ENCODE measurements around the gene MRC1.
A peak's percentile ranks its signal among the peaks of the same experiment; 100 is the strongest.

MRC1 gene

GRCh38 chr10:17808971-17809841 lies at the start of gene MRC1:
MRC1 (plus strand) TSS chr10:17809348; CDS start chr10:17809466, 118 bp downstream.
- Histone ChIP-seq H3K9ac (ENCODE audit: low read depth in 1 of 2, low read length in 2 of 2) (peak within 1 kb of the TSS in 1 of 2 donors; percentile 20), H3K27ac (ENCODE audit: low read depth in 2 of 2, low read length in 2 of 2) (peak within 1 kb of the TSS; percentile 10 to 66), H3K4me1 (ENCODE audit: control insufficient read depth in 2 of 2, insufficient read depth in 2 of 2, low read length in 2 of 2) (no peaks in the 10 kb centered on the region), H3K4me3 (ENCODE audit: low read length in 2 of 2) (peak within 1 kb of the TSS; percentile 42 to 52), H3K9me3 (ENCODE audit: control insufficient read depth in 2 of 2, low read length in 2 of 2) (no peaks in the 10 kb centered on the region), H3K36me3 (ENCODE audit: control insufficient read depth in 2 of 2, insufficient read depth in 2 of 2, low read length in 2 of 2) (no peaks in the 10 kb centered on the region), H3K27me3 (ENCODE audit: control insufficient read depth in 2 of 2, insufficient read depth in 2 of 2, low read length in 2 of 2) (no peaks in the 10 kb centered on the region)

GRCh38 chr10:17764142-17764541 lies 45.0 kb upstream of the MRC1 start:
- peaks cover 7 to 17% of the 10 kb centered on the region in 2 donors for H3K4me1 ChIP-seq (ENCODE audit: control insufficient read depth in 2 of 2, insufficient read depth in 2 of 2, low read length in 2 of 2)
- H3K9me3 ChIP-seq (ENCODE audit: control insufficient read depth in 2 of 2, low read length in 2 of 2) = no peaks in the 10 kb centered on the region
- H3K4me3 ChIP-seq (ENCODE audit: low read length in 2 of 2) = no peak overlapping the region
- no peaks in the 10 kb centered on the region for H3K27me3 ChIP-seq (ENCODE audit: control insufficient read depth in 2 of 2, insufficient read depth in 2 of 2, low read length in 2 of 2)
- H3K9ac ChIP-seq (ENCODE audit: low read depth in 1 of 2, low read length in 2 of 2) = no peak overlapping the region
- H3K27ac ChIP-seq (ENCODE audit: low read depth in 2 of 2, low read length in 2 of 2) = no peak overlapping the region
- H3K36me3 ChIP-seq (ENCODE audit: control insufficient read depth in 2 of 2, insufficient read depth in 2 of 2, low read length in 2 of 2) = peaks cover 4 to 5% of the 10 kb centered on the region in 2 donors

- H3K9me3 ChIP-seq (ENCODE audit: control insufficient read depth in 2 of 2, low read length in 2 of 2) = no peaks in the 10 kb centered on the region
- H3K4me1 ChIP-seq (ENCODE audit: control insufficient read depth in 2 of 2, insufficient read depth in 2 of 2, low read length in 2 of 2) = peaks cover 5 to 11% of the 10 kb centered on the region in 2 donors
- H3K27ac ChIP-seq (ENCODE audit: low read depth in 2 of 2, low read length in 2 of 2) = no peak overlapping the region
- no peak overlapping the region for H3K9ac ChIP-seq (ENCODE audit: low read depth in 1 of 2, low read length in 2 of 2)
- H3K4me3 ChIP-seq (ENCODE audit: low read length in 2 of 2) = no peak overlapping the region
- H3K36me3 ChIP-seq (ENCODE audit: control insufficient read depth in 2 of 2, insufficient read depth in 2 of 2, low read length in 2 of 2) = peaks cover 4 to 5% of the 10 kb centered on the region in 2 donors
- no peaks in the 10 kb centered on the region for H3K27me3 ChIP-seq (ENCODE audit: control insufficient read depth in 2 of 2, insufficient read depth in 2 of 2, low read length in 2 of 2)
These were observed 43.5 kb upstream of the MRC1 start for GRCh38 chr10:17765602-17766001.

- Histone ChIP-seq H3K4me1 (ENCODE audit: control insufficient read depth in 2 of 2, insufficient read depth in 2 of 2, low read length in 2 of 2) (peaks cover 0 to 5% of the 10 kb centered on the region in 2 donors), H3K36me3 (ENCODE audit: control insufficient read depth in 2 of 2, insufficient read depth in 2 of 2, low read length in 2 of 2) (peaks cover 5 to 7% of the 10 kb centered on the region in 2 donors), H3K27ac (ENCODE audit: low read depth in 2 of 2, low read length in 2 of 2) (no peak overlapping the region), H3K9ac (ENCODE audit: low read depth in 1 of 2, low read length in 2 of 2) (no peak overlapping the region), H3K4me3 (ENCODE audit: low read length in 2 of 2) (no peak overlapping the region), H3K9me3 (ENCODE audit: control insufficient read depth in 2 of 2, low read length in 2 of 2) (no peaks in the 10 kb centered on the region), H3K27me3 (ENCODE audit: control insufficient read depth in 2 of 2, insufficient read depth in 2 of 2, low read length in 2 of 2) (no peaks in the 10 kb centered on the region)
These were observed 42.4 kb upstream of the MRC1 start for GRCh38 chr10:17766731-17767130.

- H3K9ac ChIP-seq (ENCODE audit: low read depth in 1 of 2, low read length in 2 of 2) = no peak overlapping the region
- H3K4me1 ChIP-seq (ENCODE audit: control insufficient read depth in 2 of 2, insufficient read depth in 2 of 2, low read length in 2 of 2) = no peaks in the 10 kb centered on the region
- no peaks in the 10 kb centered on the region for H3K9me3 ChIP-seq (ENCODE audit: control insufficient read depth in 2 of 2, low read length in 2 of 2)
- H3K36me3 ChIP-seq (ENCODE audit: control insufficient read depth in 2 of 2, insufficient read depth in 2 of 2, low read length in 2 of 2) = peaks cover 6 to 7% of the 10 kb centered on the region in 2 donors
- no peak overlapping the region for H3K4me3 ChIP-seq (ENCODE audit: low read length in 2 of 2)
- no peak overlapping the region for H3K27ac ChIP-seq (ENCODE audit: low read depth in 2 of 2, low read length in 2 of 2)
- H3K27me3 ChIP-seq (ENCODE audit: control insufficient read depth in 2 of 2, insufficient read depth in 2 of 2, low read length in 2 of 2) = no peaks in the 10 kb centered on the region
These were observed 40.7 kb upstream of the MRC1 start for GRCh38 chr10:17768496-17768895.

- H3K9me3 ChIP-seq (ENCODE audit: control insufficient read depth in 2 of 2, low read length in 2 of 2) = no peaks in the 10 kb centered on the region
- H3K27me3 ChIP-seq (ENCODE audit: control insufficient read depth in 2 of 2, insufficient read depth in 2 of 2, low read length in 2 of 2) = no peaks in the 10 kb centered on the region
- H3K4me1 ChIP-seq (ENCODE audit: control insufficient read depth in 2 of 2, insufficient read depth in 2 of 2, low read length in 2 of 2) = no peaks in the 10 kb centered on the region
These were observed 40.2 kb upstream of the MRC1 start for GRCh38 chr10:17768957-17769356.

GRCh38 chr10:17771017-17771416 lies 38.1 kb upstream of the MRC1 start:
- no peaks in the 10 kb centered on the region for H3K27me3 ChIP-seq (ENCODE audit: control insufficient read depth in 2 of 2, insufficient read depth in 2 of 2, low read length in 2 of 2)
- H3K4me1 ChIP-seq (ENCODE audit: control insufficient read depth in 2 of 2, insufficient read depth in 2 of 2, low read length in 2 of 2) = no peaks in the 10 kb centered on the region
- H3K36me3 ChIP-seq (ENCODE audit: control insufficient read depth in 2 of 2, insufficient read depth in 2 of 2, low read length in 2 of 2) = peaks cover 6 to 7% of the 10 kb centered on the region in 2 donors
- H3K4me3 ChIP-seq (ENCODE audit: low read length in 2 of 2) = no peak overlapping the region
- no peak overlapping the region for H3K9ac ChIP-seq (ENCODE audit: low read depth in 1 of 2, low read length in 2 of 2)
- peak overlapping the region in 1 of 2 donors; percentile 21 for H3K27ac ChIP-seq (ENCODE audit: low read depth in 2 of 2, low read length in 2 of 2)
- no peaks in the 10 kb centered on the region for H3K9me3 ChIP-seq (ENCODE audit: control insufficient read depth in 2 of 2, low read length in 2 of 2)

More at GRCh38 chr10:17768957-17769356, 40.2 kb upstream of the MRC1 start:
- Histone ChIP-seq H3K9ac (ENCODE audit: low read depth in 1 of 2, low read length in 2 of 2) (no peak overlapping the region), H3K27ac (ENCODE audit: low read depth in 2 of 2, low read length in 2 of 2) (no peak overlapping the region), H3K36me3 (ENCODE audit: control insufficient read depth in 2 of 2, insufficient read depth in 2 of 2, low read length in 2 of 2) (peaks cover 6 to 7% of the 10 kb centered on the region in 2 donors), H3K4me3 (ENCODE audit: low read length in 2 of 2) (no peak overlapping the region)

- Histone ChIP-seq H3K36me3 (ENCODE audit: control insufficient read depth in 2 of 2, insufficient read depth in 2 of 2, low read length in 2 of 2) (peaks cover 10 to 14% of the 10 kb centered on the region in 2 donors), H3K27ac (ENCODE audit: low read depth in 2 of 2, low read length in 2 of 2) (no peak overlapping the region), H3K9ac (ENCODE audit: low read depth in 1 of 2, low read length in 2 of 2) (no peak overlapping the region), H3K4me3 (ENCODE audit: low read length in 2 of 2) (no peak overlapping the region), H3K27me3 (ENCODE audit: control insufficient read depth in 2 of 2, insufficient read depth in 2 of 2, low read length in 2 of 2) (no peaks in the 10 kb centered on the region), H3K4me1 (ENCODE audit: control insufficient read depth in 2 of 2, insufficient read depth in 2 of 2, low read length in 2 of 2) (peaks cover 0 to 3% of the 10 kb centered on the region in 2 donors), H3K9me3 (ENCODE audit: control insufficient read depth in 2 of 2, low read length in 2 of 2) (no peaks in the 10 kb centered on the region)
These were observed 29.4 kb upstream of the MRC1 start for GRCh38 chr10:17779784-17780183.

GRCh38 chr10:17780727-17781126 lies 28.4 kb upstream of the MRC1 start:
- Histone ChIP-seq H3K9ac (ENCODE audit: low read depth in 1 of 2, low read length in 2 of 2) (no peak overlapping the region), H3K4me3 (ENCODE audit: low read length in 2 of 2) (no peak overlapping the region), H3K4me1 (ENCODE audit: control insufficient read depth in 2 of 2, insufficient read depth in 2 of 2, low read length in 2 of 2) (peaks cover 0 to 3% of the 10 kb centered on the region in 2 donors), H3K27ac (ENCODE audit: low read depth in 2 of 2, low read length in 2 of 2) (no peak overlapping the region), H3K9me3 (ENCODE audit: control insufficient read depth in 2 of 2, low read length in 2 of 2) (no peaks in the 10 kb centered on the region), H3K27me3 (ENCODE audit: control insufficient read depth in 2 of 2, insufficient read depth in 2 of 2, low read length in 2 of 2) (no peaks in the 10 kb centered on the region), H3K36me3 (ENCODE audit: control insufficient read depth in 2 of 2, insufficient read depth in 2 of 2, low read length in 2 of 2) (peaks cover 8 to 14% of the 10 kb centered on the region in 2 donors)

GRCh38 chr10:17781856-17782255 lies 27.3 kb upstream of the MRC1 start:
- H3K9me3 ChIP-seq (ENCODE audit: control insufficient read depth in 2 of 2, low read length in 2 of 2) = no peaks in the 10 kb centered on the region
- no peaks in the 10 kb centered on the region for H3K27me3 ChIP-seq (ENCODE audit: control insufficient read depth in 2 of 2, insufficient read depth in 2 of 2, low read length in 2 of 2)
- H3K9ac ChIP-seq (ENCODE audit: low read depth in 1 of 2, low read length in 2 of 2) = no peak overlapping the region
- H3K36me3 ChIP-seq (ENCODE audit: control insufficient read depth in 2 of 2, insufficient read depth in 2 of 2, low read length in 2 of 2) = peaks cover 15 to 16% of the 10 kb centered on the region in 2 donors
- H3K4me3 ChIP-seq (ENCODE audit: low read length in 2 of 2) = no peak overlapping the region
- no peak overlapping the region for H3K27ac ChIP-seq (ENCODE audit: low read depth in 2 of 2, low read length in 2 of 2)
- H3K4me1 ChIP-seq (ENCODE audit: control insufficient read depth in 2 of 2, insufficient read depth in 2 of 2, low read length in 2 of 2) = peaks cover 0 to 3% of the 10 kb centered on the region in 2 donors

Data from mucosa of rectum (tissue), 2 donors.